A673 (cell line): ENCODE measurements around the gene ECEL1. TPM values are rescaled to one million over a fixed set of nuclear protein-coding genes. Genes with fewer than 3 reads are reported as not detected.
A peak's percentile ranks its signal among the peaks of the same experiment; 100 is the strongest.

Experiments
- BruUV-seq: library from RNA; stranded (reverse); fragments of 400-500 nt; replicated peaks from 2 replicates; lab custom pipeline; 2021; lab: Mats Ljungman, UMichigan
- CTCF ChIA-PET: fragments of 300-600 bp; sonication (Branson Sonifier 250); formaldehyde crosslinking; loops from one replicate; lab custom pipeline; 2022; ENCODE audit warnings: antibody characterized with exemption; lab: Charles Lee
- POLR2A ChIA-PET: fragments of 300-600 bp; sonication (Branson Sonifier 250); formaldehyde crosslinking; loops from one replicate; lab custom pipeline; 2022; ENCODE audit warnings: antibody characterized with exemption; ENCODE audit not compliant: low non-redundant PET; lab: Charles Lee
- DNase-seq: peaks from one replicate; pipeline ENCODE4 v3.0.0-alpha.2; 2015; ENCODE audit warnings: low spot score
- H3K27ac ChIP-seq: fragments of 200-600 bp; sonication (generic); 2 replicates; pipeline ENCODE4 v1.5.1; 2016; ENCODE audit warnings: mixed run types, low read depth, mild to moderate bottlenecking, mixed read lengths, antibody characterized with exemption, low read length; ENCODE audit not compliant: poor library complexity, severe bottlenecking
- H3K27me3 ChIP-seq: fragments of 200-600 bp; sonication (generic); replicated peaks from 2 replicates; pipeline ENCODE4 v1.6.1; 2017; ENCODE audit warnings: mixed run types, low read depth, mild to moderate bottlenecking, mixed read lengths, antibody characterized with exemption, low read length; ENCODE audit not compliant: insufficient read depth, poor library complexity
- H3K36me3 ChIP-seq: fragments of 200-600 bp; sonication (generic); 2 replicates; pipeline ENCODE4 v1.6.1; 2016; ENCODE audit warnings: mixed run types, mild to moderate bottlenecking, mixed read lengths, antibody characterized with exemption, low read length; ENCODE audit not compliant: insufficient read depth, poor library complexity, severe bottlenecking
- H3K4me1 ChIP-seq: fragments of 200-600 bp; sonication (generic); 2 replicates; pipeline ENCODE4 v1.6.1; 2017; ENCODE audit warnings: mixed run types, mild to moderate bottlenecking, mixed read lengths, antibody characterized with exemption, low read length; ENCODE audit not compliant: insufficient read depth, poor library complexity, severe bottlenecking
- H3K4me3 ChIP-seq: fragments of 200-600 bp; sonication (generic); 2 replicates; pipeline ENCODE4 v1.5.1; 2016; ENCODE audit warnings: low read depth, mixed run types, mild to moderate bottlenecking, mixed read lengths, low read length; ENCODE audit not compliant: poor library complexity, severe bottlenecking
- H3K9me3 ChIP-seq: fragments of 200-600 bp; sonication (generic); 2 replicates; pipeline ENCODE4 v1.6.1; 2016; ENCODE audit warnings: mixed run types, low read depth, mild to moderate bottlenecking, mixed read lengths, antibody characterized with exemption, low read length; ENCODE audit not compliant: poor library complexity, severe bottlenecking
- CTCF ChIP-seq: fragments of 300-800, 200-600 bp; sonication (generic); conservative IDR thresholded peaks from 2 replicates; pipeline ENCODE4 v1.5.1; 2017; ENCODE audit warnings: low read depth, mild to moderate bottlenecking, antibody characterized with exemption, low read length, moderate library complexity, mixed read lengths
- EZH2 ChIP-seq: fragments of 200-600 bp; sonication (generic); IDR thresholded peaks from 2 replicates; pipeline ENCODE4 v1.6.1; 2017; ENCODE audit warnings: borderline replicate concordance, low read depth, mild to moderate bottlenecking, mixed read lengths, antibody characterized with exemption, low read length; ENCODE audit not compliant: poor library complexity, severe bottlenecking
- intact Hi-C: fragments of 100-400 bp; cut with micrococcal nuclease; formaldehyde crosslinking; loops from one replicate; pipeline ENCODE4 v1.10.0; 2022; ENCODE audit not compliant: unreplicated experiment
- total RNA-seq: library from RNA; stranded (reverse); gene quantifications from 2 replicates; pipeline ENCODE4 v1.2.3, GENCODE V29; 2021

The ECEL1 gene
- total RNA-seq, 1 experiment from 2014 or later = 0.19 TPM

GRCh38 chr2:232488721-232489300, 1.2 kb upstream of the ECEL1 start:
- H3K9me3 ChIP-seq = no peaks in the 10 kb centered on the region
- BruUV-seq = no TSS peak
- intact Hi-C loops = no loop called here
- H3K27ac ChIP-seq = no peak overlapping the region
- H3K4me1 ChIP-seq = no peaks in the 10 kb centered on the region
- H3K36me3 ChIP-seq = no peaks in the 10 kb centered on the region
- ChIA-PET POLR2A (no interaction called here), CTCF (no interaction called here)
- H3K27me3 ChIP-seq = peaks cover 50% of the 10 kb centered on the region
- H3K4me3 ChIP-seq = no peak overlapping the region
- DNase-seq = no peak
- TF ChIP-seq CTCF (no peak), EZH2 (no peak)

GRCh38 chr2:232488097-232488711, 570 bp upstream of the ECEL1 start:
- TF ChIP-seq EZH2 = no peak
- TF ChIP-seq CTCF = no peak
- no peaks in the 10 kb centered on the region for H3K4me1 ChIP-seq
- no TSS peak for BruUV-seq
- ChIA-PET CTCF (no interaction called here), POLR2A (no interaction called here)
- no peak for DNase-seq
- H3K4me3 ChIP-seq = no peak overlapping the region
- H3K9me3 ChIP-seq = no peaks in the 10 kb centered on the region
- H3K36me3 ChIP-seq = no peaks in the 10 kb centered on the region
- H3K27ac ChIP-seq = no peak overlapping the region
- peaks cover 50% of the 10 kb centered on the region for H3K27me3 ChIP-seq
- intact Hi-C loops = no loop called here

GRCh38 chr2:232486558-232487384, 863 bp downstream of the ECEL1 start:
- Histone ChIP-seq H3K27me3 (peaks cover 50% of the 10 kb centered on the region), H3K4me1 (no peaks in the 10 kb centered on the region), H3K9me3 (no peaks in the 10 kb centered on the region), H3K36me3 (no peaks in the 10 kb centered on the region), H3K27ac (no peak overlapping the region), H3K4me3 (peak overlapping the region; percentile 40)
- ChIA-PET POLR2A (no interaction called here), CTCF (no interaction called here)
- intact Hi-C loops = no loop called here
- BruUV-seq = no TSS peak
- TF ChIP-seq EZH2 (peak; percentile 69), CTCF (no peak)
- DNase-seq = no peak
